Smooth muscle cell (in vitro differentiated cells): ENCODE measurements around the gene ATP9B. TPM values are rescaled to one million over a fixed set of nuclear protein-coding genes. Genes with fewer than 3 reads are reported as not detected.
"Not testable (repeated sequence)": the region's sequence is repeated elsewhere in the genome, so short reads cannot be mapped to it uniquely, and the experiment has no call there.

Experiments
- DNase-seq: peaks from one replicate; lab custom pipeline; 2025; ENCODE audit not compliant: unreplicated experiment; lab: John Stamatoyannopoulos, UW
- H2AFZ ChIP-seq: fragments of 200-600 bp; sonication (generic); 2 replicates; pipeline ENCODE4 v1.6.0; 2016; ENCODE audit warnings: antibody characterized with exemption, low read depth, mild to moderate bottlenecking
- H3F3A ChIP-seq: fragments of 200-600 bp; sonication (generic); 2 replicates; pipeline ENCODE4 v1.6.0; 2017; ENCODE audit warnings: antibody characterized with exemption, low read depth
- H3K27ac ChIP-seq: fragments of 200-600 bp; sonication (generic); 2 replicates; pipeline ENCODE4 v1.5.1; 2016; ENCODE audit warnings: low read depth, mild to moderate bottlenecking
- H3K27me3 ChIP-seq: fragments of 200-600 bp; sonication (generic); 2 replicates; pipeline ENCODE4 v1.6.1; 2016; ENCODE audit warnings: low read depth, mild to moderate bottlenecking
- H3K36me3 ChIP-seq: fragments of 200-600 bp; sonication (generic); 2 replicates; pipeline ENCODE4 v1.5.1; 2016; ENCODE audit warnings: low read depth
- H3K4me1 ChIP-seq: fragments of 200-600 bp; sonication (generic); 2 replicates; pipeline ENCODE4 v1.5.1; 2016; ENCODE audit warnings: low read depth
- H3K4me2 ChIP-seq: fragments of 200-600 bp; sonication (generic); 2 replicates; pipeline ENCODE4 v1.6.0; 2016; ENCODE audit warnings: mild to moderate bottlenecking
- H3K4me3 ChIP-seq: fragments of 200-600 bp; sonication (generic); 2 replicates; pipeline ENCODE4 v1.5.1; 2016; ENCODE audit warnings: mild to moderate bottlenecking
- H3K79me2 ChIP-seq: fragments of 200-600 bp; sonication (generic); 2 replicates; pipeline ENCODE4 v1.6.0; 2016; ENCODE audit warnings: low read depth, mild to moderate bottlenecking
- H3K9ac ChIP-seq: fragments of 200-600 bp; sonication (generic); 2 replicates; pipeline ENCODE4 v1.6.0; 2016; ENCODE audit warnings: low read depth
- H3K9me3 ChIP-seq: fragments of 200-600 bp; sonication (generic); replicated peaks from 2 replicates; pipeline ENCODE4 v1.5.1; 2016; ENCODE audit warnings: low read depth
- H4K20me1 ChIP-seq: fragments of 200-600 bp; sonication (generic); 2 replicates; pipeline ENCODE4 v1.6.0; 2016; ENCODE audit warnings: low read depth
- CTCF ChIP-seq: fragments of 200-600 bp; sonication (generic); IDR thresholded peaks from 2 replicates; pipeline ENCODE4 v1.5.1; 2017; ENCODE audit warnings: borderline replicate concordance, mild to moderate bottlenecking, antibody characterized with exemption; ENCODE audit not compliant: insufficient read depth, poor library complexity, severe bottlenecking
- WGBS: methylation state at CpG from one replicate; pipeline ENCODE4 v1.1.7; 2016; ENCODE audit warnings: low lambda C conversion rate; 5-methylcytosine and 5-hydroxymethylcytosine counted together
- polyA plus RNA-seq: library from polyadenylated mRNA; unstranded; fragments of >200 nt; fragmentation: Nextera tagmentation; extraction: Ambion mirVana; gene quantifications from 2 replicates; pipeline ENCODE4 v1.2.1, GENCODE V29; 2016
- total RNA-seq: library from RNA; depleted of rRNA; stranded (reverse); fragments of >200 nt; gene quantifications from 2 replicates; pipeline ENCODE4 v1.2.3, GENCODE V29; 2014

ATP9B gene
- total and polyA plus RNA-seq, 2 experiments from 2014 or later, result 6.1 to 16.4 TPM

GRCh38 chr18:79077181-79077580 is 8.0 kb downstream of the ATP9B start:
- no peaks in the 10 kb centered on the region for H3K27me3 ChIP-seq
- no peak overlapping the region for H3K4me2 ChIP-seq
- no peaks in the 10 kb centered on the region for H3F3A ChIP-seq
- peaks cover 36% of the 10 kb centered on the region for H4K20me1 ChIP-seq
- no peaks in the 10 kb centered on the region for H3K4me1 ChIP-seq
- peaks cover 78% of the 10 kb centered on the region for H3K79me2 ChIP-seq
- H3K36me3 ChIP-seq, result peaks cover 3% of the 10 kb centered on the region
- H3K9ac ChIP-seq, result no peak overlapping the region
- H3K9me3 ChIP-seq, result no peaks in the 10 kb centered on the region
- no peak for TF ChIP-seq CTCF
- no peak overlapping the region for H3K27ac ChIP-seq
- DNase-seq, result no peak
- no peak overlapping the region for H3K4me3 ChIP-seq
- WGBS, result 75% methylated on average over 1 of the region's 1 CpG
- no peak overlapping the region for H2AFZ ChIP-seq

- H2AFZ ChIP-seq, H3K4me3 ChIP-seq, H3K9me3 ChIP-seq, H3F3A ChIP-seq, H3K27ac ChIP-seq, H3K9ac ChIP-seq, DNase-seq, H3K27me3 ChIP-seq, H3K36me3 ChIP-seq, H3K4me1 ChIP-seq, H3K4me2 ChIP-seq: not testable (repeated sequence)
- peaks cover 70% of the 10 kb centered on the region for H3K79me2 ChIP-seq
- WGBS, result 98% methylated on average over 5 of the region's 5 CpGs
- H4K20me1 ChIP-seq, result peaks cover 33% of the 10 kb centered on the region
Observed at GRCh38 chr18:79078791-79079190, 9.6 kb downstream of the ATP9B start.

GRCh38 chr18:79092874-79093273 is 23.7 kb downstream of the ATP9B start:
- Histone ChIP-seq H3K4me2 (no peak overlapping the region), H3K36me3 (no peaks in the 10 kb centered on the region), H3K9me3 (no peaks in the 10 kb centered on the region), H3F3A (no peaks in the 10 kb centered on the region), H3K27me3 (no peaks in the 10 kb centered on the region), H3K9ac (no peak overlapping the region), H3K4me1 (no peaks in the 10 kb centered on the region), H3K79me2 (peaks cover 71% of the 10 kb centered on the region), H4K20me1 (peaks cover 41% of the 10 kb centered on the region), H3K27ac (no peak overlapping the region), H3K4me3 (no peak overlapping the region), H2AFZ (no peak overlapping the region)
- 87% methylated on average over 3 of the region's 3 CpGs for WGBS
- DNase-seq, result no peak
- no peak for TF ChIP-seq CTCF

GRCh38 chr18:79093986-79094385 is 24.8 kb downstream of the ATP9B start:
- Histone ChIP-seq H4K20me1 (peaks cover 41% of the 10 kb centered on the region), H3K79me2 (peaks cover 60% of the 10 kb centered on the region), H3K36me3 (no peaks in the 10 kb centered on the region), H2AFZ (no peak overlapping the region), H3K4me2 (no peak overlapping the region), H3F3A (no peaks in the 10 kb centered on the region), H3K4me1 (no peaks in the 10 kb centered on the region), H3K4me3 (no peak overlapping the region), H3K27ac (no peak overlapping the region), H3K27me3 (no peaks in the 10 kb centered on the region), H3K9me3 (no peaks in the 10 kb centered on the region), H3K9ac (no peak overlapping the region)
- 84% methylated on average over 3 of the region's 3 CpGs for WGBS
- no peak for TF ChIP-seq CTCF
- no peak for DNase-seq
